GM19438 (cell line): Measurements from ENCODE around the gene ZNF618.
"Not testable (repeated sequence)": the region's sequence is repeated elsewhere in the genome, so short reads cannot be mapped to it uniquely, and the experiment has no call there.

Source experiments
- ATAC-seq: cut with Tn5 transposase; IDR thresholded peaks from one replicate; pipeline ENCODE4 v1.9.1; 2021; ENCODE audit warnings: low read depth; ENCODE audit not compliant: unreplicated experiment

The ZNF618 gene

GRCh38 chr9:113984639-113985380, 108.7 kb downstream of the ZNF618 start:
- no peak for ATAC-seq

DNA sequence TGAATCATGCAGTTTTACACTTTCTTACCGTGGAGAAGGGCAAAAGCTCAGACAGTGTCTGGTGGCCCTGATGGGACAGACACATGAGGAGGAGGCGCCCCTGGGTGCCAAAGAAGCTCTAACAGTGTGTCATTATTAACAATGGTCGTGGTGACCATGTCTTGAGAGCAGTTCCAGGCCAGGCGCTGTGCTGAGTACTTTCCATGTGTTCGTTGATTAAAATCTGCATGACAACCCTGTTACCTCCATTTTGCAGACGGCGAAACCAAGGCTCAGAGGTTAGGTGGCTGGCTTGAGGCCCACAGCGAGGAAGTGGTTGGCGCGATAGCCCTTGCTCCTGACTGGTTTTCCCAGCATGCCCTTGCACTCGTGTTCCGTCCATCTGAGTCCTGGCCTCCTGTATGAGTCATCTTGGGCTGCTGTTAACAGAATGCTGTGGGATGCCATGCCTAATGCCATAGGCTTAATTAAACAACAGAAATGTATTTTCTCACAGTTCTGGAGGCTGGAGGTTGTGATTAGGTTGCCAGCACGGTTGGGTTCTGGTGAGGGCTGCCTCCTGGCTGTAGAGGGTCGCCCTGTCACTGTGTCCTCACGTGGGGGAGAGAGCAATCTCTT, 110.0 kb downstream of the ZNF618 start:
- ATAC-seq = no peak

GRCh38 chr9:113986931-113987330, 110.8 kb downstream of the ZNF618 start:
- ATAC-seq = no peak

GRCh38 chr9:113987526-113987925, 111.4 kb downstream of the ZNF618 start:
- no peak for ATAC-seq

DNA sequence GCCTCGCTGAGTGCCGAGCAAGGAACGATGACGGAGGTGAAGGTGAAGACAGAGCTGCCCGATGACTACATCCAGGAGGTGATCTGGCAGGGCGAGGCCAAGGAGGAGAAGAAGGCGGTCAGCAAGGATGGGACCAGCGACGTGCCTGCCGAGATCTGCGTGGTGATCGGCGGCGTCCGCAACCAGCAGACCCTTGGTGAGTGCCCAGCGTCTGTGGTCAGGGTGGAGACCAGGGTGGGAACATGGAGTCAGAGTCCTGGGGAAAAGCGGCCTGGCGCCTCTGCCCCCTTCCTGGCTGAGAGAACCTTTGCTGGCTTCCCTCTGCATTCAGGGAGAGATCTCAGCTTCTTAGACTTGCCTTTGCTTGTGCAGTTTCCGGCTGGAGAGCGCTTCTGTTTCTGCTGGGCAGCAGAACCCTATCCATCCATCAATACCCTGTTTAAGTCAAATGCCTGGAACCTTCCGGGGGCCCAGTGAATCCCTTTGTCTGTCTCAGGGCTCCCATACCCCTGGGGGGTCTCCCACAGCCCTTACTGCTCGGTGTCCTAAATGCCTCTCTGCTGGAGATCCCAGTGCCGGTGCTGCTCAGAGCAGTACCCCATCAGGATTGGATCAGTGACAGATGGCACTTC, 112.4 kb downstream of the ZNF618 start:
- no peak for ATAC-seq

- ATAC-seq = no peak
Observed at GRCh38 chr9:113989017-113989713, 113.1 kb downstream of the ZNF618 start.

DNA sequence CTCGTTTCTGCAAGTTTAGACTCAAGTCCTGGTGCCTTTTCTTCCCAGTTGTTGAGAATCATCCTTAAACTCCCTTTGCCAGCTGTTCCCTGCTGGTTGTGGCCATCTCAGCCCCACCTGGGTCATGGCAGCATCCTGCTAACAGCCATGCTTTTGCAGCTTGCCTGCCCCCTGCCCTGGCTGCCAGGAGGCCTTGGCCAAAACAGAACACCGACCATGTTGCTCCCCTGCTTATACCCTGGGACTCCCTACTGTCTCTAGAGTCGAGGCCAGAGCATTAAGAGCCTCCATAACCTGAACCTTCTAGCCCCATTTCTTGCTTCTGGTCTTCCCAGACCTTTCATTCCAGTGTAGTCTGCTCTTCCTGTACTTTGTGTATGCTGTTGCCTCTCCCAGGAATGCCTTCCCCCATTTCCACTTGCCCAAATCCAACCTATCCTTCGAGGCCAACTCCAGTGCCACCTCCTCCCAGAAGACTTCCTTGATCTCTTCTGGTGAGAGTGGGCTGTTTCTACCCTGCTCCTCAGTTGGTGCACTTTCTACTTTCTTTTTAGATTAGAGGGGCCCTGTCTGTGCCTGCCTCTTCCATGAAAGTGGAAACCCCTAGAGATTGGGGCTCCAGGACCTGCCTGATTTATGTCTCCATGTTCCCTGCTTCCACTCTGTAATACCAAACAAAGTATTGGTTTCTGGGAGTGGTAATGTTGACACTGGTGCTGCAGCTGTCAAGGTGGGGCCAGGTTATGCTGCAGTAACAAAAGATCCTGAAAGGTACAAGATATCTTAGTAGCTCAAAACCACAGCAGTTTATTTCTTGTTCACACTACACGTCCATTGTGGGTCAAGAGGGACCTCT, 113.8 kb downstream of the ZNF618 start:
- no peak for ATAC-seq

- no peak for ATAC-seq
Observed at GRCh38 chr9:113990570-113990907, 114.4 kb downstream of the ZNF618 start.

DNA sequence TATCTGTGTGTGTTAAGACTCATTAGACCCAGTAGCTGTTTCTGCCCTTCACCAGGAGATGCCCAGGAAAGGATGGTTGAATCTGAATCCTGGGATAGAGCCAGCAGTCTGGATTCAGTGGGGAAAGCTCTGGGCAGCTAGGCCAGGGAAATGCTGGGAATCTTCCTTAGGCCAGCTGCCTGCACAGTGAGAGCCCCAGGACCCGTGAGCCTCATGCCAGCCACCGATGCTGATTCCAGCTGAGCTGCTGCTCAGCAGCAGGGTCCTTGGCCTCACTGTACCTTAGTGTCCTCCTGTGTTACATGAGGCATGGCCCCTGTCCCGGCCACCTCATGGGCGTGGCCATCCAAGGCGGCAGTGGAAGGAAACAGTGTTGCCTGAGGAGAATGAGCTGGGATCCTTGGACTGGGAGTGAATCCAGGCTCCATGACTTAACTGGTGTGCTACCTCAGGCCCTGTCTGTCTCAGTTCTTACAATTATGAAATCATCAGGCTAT, 114.9 kb downstream of the ZNF618 start:
- no peak for ATAC-seq

DNA sequence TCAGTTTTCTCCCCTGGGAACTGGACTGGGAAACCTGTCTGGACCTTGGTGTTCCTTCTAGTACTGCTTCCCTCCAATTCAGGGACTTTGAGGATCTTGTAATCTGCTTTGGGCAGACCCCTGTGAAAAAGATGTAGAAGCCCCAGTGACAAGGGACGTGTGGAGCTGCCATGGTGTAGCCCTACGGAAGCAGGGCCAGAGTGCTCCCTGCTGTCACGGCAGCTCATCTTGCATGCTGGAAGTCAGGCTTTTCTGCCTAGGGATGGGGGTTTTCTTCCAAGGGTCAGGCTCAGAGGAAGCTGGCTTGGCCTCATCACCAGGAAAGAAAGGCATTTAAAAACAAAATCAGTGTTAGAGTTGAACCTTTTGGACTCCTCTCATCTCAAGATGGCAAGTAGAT, 115.6 kb downstream of the ZNF618 start:
- no peak for ATAC-seq

- ATAC-seq = no peak
Observed at GRCh38 chr9:113992276-113992951, 116.3 kb downstream of the ZNF618 start.

DNA sequence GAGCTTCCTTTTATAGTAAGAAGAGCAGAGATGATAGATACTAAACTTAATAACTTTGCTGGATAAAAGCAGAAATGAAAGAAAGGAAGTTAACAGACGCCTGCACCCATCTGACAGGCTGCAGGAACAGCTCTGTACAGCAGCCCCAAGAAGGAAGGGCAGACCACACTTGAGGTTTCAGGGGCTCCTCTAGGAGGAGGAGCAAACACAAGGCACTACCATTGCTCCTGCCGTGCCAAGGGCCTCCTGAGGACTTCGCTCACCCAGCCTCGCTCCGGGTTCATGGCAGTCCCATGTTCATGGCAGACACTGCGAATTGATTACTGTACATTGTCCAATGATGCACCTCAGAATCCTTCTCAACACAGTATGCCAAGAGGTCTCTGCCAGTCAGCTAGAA, 116.9 kb downstream of the ZNF618 start:
- ATAC-seq = no peak

DNA sequence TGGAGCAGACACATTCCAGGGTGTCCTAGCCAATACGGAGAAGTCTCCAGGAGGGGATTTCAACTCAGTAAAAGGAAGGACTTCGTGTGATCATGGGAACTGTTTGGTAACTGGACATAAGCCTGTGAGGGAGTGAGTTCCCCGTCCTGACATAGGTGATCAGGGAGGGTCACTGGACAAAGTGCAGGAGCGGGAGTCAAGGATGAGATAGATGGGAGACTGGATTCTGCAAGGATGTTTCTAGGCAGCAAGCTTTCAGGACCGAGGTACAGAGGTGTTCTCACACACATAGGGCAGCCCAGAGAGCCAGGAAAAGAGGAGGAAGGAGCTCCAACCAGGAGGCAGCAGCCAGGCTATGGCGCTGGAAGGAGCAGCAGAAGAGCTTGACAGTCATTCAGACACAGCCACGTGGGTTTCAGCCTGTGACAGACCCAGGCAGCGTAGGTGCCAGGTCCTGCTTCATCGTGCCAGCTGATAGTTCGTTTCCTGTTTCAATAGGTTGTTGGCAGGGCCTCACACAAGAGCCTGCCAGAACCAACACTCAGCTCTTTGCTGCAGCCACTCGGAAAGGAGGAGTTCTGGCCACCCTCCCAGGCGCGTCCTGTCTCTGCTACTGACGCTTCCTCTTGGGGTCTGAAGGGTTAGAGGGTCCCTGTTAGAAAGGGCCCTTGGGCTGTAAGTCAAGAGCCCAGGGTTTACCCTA, 117.9 kb downstream of the ZNF618 start:
- ATAC-seq = no peak

- no peak for ATAC-seq
Observed at GRCh38 chr9:113995401-113995800, 119.3 kb downstream of the ZNF618 start.

GRCh38 chr9:113995963-113996362, 119.9 kb downstream of the ZNF618 start:
- no peak for ATAC-seq

GRCh38 chr9:113996531-113997001, 120.5 kb downstream of the ZNF618 start:
- no peak for ATAC-seq

DNA sequence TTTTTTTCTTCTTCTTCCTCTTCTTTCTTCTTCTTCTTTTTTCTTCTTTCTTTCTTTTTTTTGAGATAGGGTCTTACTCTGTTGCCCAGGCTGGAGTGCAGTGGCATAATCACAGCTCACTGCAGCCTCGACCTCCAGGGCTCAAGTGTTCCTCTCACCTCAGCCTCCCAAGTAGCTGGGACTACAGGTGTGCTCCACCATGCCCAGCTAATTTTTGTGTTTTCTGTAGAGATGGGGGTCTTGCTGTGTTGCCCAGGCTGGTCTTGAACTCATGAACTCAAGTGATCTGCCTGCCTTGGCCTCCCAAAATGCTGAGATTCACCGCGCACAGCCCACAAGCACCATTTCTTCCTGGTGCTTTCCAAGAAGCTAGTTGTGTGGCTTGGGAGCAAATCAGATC, 121.0 kb downstream of the ZNF618 start:
- ATAC-seq = not testable (repeated sequence)

- no peak for ATAC-seq
Observed at GRCh38 chr9:113997610-113998009, 121.5 kb downstream of the ZNF618 start.

DNA sequence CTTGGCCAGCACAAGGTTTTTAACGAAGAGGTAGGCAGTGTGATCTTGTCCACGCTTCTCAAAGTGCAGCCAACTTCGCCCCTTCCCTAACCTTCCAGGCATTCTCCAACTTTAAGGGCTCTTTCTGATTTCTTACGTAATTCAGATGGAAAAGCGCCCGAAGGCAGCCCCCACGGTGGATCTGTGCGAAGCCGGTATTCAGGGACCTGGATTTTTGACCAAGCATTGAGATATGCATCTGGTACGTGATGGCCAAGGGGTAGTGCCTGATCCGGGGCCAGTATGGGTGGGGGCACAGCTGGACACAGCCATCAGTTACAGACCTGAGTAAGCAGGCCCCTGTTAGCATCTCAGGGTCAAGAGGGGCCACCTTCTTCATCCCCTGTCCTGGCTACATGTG, 122.0 kb downstream of the ZNF618 start:
- no peak for ATAC-seq
